ENCODE measurements around the gene TREML1.
"Not testable (repeated sequence)": the region's sequence is repeated elsewhere in the genome, so short reads cannot be mapped to it uniquely, and the experiment has no call there.

TREML1 gene, protein sequence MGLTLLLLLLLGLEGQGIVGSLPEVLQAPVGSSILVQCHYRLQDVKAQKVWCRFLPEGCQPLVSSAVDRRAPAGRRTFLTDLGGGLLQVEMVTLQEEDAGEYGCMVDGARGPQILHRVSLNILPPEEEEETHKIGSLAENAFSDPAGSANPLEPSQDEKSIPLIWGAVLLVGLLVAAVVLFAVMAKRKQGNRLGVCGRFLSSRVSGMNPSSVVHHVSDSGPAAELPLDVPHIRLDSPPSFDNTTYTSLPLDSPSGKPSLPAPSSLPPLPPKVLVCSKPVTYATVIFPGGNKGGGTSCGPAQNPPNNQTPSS

DNA sequence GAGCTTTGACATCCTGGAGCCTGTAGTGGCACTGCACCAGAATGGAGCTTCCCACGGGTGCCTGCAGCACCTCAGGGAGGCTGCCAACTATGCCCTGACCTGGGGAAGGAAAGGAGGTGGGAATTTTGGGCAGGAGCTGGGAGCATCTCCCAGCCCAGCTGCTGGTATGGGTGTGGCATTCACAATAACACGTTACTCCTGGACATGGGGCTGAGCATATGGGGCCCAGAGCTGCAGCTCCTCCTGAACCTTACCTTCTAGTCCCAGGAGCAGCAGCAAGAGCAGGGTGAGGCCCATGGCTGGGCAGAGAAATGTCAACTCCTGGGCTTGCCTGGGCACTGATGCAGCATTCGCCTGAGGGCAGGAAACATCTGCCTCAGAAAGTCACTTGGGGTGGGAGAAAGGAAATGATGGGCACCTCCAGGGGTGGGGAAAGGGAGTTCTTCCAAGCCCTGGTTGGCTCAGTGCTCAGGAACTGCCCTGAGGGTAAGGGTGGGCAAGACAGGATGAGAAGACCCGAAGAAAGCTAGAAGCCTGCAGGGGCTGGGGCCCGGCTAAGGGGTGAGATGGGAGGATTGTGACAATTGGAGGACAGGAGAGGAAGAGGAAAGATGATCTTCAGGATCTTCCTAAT, at the start of gene TREML1:
Gene TREML1, minus strand, starts transcription at position 356 of the 634 bp plus-strand sequence. Its CDS starts 59 bp downstream, at position 297.
- no peak for DNase-seq

DNA sequence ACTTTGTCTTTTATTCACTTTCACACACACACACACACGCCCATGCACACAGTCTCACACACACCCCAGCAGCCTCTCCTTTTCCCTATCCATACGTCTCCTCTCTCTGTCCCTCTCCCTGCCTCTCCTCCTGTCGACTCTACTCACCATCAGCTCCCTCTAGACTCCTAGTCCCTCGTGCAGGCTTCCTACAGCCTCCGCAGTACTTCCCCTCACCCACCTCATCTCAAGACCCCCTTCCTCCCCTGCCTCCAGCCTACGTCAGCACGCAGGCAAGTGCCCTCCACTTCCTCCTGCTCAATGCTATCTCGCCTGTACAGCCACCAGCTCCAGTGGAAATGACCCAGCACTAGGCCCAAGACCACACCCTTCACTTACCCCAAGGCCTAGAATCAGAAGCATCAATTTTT, 47.6 kb upstream of the TREML1 start:
- no peak for DNase-seq

DNA sequence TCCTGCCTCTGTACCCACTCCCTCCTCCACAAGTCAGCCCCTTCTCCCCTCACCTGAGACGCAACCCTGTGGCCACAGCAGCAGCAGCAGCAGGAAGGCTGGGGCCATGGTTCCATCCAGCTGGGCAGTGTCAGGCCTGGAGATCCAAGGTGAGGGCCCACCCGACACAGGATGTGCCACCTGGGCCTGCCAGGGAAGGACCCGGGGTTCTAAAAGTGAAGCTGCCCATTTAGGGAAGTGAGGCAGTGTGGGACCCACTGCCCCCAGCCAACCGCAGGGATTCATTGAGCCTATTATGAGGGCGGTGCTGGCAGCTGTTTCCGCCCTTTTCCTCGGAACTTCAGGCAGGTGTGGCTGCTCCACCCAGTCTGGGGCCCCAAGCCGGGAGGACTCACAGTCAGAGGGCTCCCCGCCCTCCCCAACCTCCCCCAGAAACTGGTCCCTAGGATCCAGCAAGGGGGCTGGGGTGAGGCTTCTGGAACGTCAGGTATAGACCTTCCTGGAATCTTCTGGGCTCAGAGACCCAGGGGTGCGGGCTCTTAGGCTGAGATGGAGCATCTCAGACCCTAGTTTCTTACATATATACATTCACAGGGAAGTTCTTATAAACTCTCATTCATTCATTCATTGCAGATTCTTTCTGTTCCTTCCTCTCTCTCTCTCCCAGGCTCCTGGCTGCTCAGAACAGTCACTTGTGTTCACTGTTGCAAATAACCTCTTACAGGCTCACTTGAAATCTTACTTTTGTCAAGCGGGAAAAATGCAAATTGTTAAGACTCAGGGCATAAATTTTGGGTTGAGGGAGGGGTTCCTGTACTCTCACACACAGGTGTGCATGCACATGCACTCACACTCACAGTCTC, 47.0 kb upstream of the TREML1 start, which contains the start of gene TREML2:
Gene TREML2, minus strand, starts transcription at position 249 of the 863 bp plus-strand sequence. Its CDS starts 141 bp downstream, at position 108.
- DNase-seq, result no peak

DNA sequence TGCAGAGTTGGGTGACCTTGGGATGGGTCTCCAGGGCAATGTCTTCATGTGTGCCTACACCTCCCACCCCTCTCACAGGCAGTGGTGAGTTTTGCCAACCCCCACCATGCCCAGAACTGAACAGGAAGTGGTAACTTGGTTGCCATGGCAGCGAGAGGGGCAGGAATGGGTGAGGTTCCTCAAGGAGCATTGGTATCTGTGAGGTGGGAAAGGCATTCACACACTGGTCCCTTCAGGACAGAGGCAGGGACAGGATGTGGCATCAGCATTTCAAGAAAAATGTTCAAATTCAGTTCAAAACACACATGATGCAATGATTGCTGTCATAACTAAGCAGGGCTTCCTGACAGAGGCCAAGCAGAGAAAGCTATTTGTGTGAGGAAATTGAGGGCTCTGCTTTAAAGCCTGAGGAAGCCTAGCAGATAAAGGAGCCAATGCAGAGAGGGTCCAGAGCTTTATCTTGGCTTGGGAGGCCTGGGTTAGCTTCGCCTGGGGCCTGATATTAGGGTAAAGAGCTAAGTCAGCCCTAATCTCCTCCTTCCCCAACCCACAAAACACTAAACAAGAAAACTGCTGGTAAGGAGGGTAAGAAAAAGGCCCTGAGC, 46.3 kb upstream of the TREML1 start:
- no peak for DNase-seq

DNA sequence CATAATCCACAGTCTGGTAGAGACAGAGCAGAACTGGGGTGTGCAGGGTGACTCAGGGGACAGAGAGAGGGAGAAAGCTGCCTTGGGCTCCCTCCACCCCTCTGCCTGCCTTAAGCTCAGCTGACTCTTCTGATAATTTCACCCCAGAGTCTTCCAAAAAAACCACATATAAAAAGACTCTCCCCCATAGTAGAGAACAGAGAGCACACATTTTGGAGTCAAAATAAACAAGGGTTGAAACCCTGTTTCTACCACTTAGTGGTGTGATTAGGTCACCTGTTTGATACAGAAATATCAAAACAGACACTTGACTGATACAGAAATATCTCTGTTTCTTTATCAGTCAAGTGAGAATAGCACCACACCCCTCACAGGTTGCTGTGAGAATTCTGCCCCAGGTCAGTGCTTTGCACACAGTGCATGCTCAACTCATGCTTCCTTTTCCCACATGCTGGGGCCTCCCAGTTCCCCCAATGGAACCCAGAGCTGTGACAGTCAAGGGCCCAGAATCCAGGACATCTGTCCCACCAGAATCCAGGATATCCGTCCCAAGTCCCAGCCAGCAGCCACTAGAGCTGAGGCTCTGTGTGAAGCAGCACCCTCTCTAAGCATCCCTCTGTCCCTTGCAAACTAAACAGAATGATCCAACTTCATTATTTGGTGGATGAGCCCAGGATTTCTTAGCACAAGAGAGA, 45.6 kb upstream of the TREML1 start:
- no peak for DNase-seq

DNA sequence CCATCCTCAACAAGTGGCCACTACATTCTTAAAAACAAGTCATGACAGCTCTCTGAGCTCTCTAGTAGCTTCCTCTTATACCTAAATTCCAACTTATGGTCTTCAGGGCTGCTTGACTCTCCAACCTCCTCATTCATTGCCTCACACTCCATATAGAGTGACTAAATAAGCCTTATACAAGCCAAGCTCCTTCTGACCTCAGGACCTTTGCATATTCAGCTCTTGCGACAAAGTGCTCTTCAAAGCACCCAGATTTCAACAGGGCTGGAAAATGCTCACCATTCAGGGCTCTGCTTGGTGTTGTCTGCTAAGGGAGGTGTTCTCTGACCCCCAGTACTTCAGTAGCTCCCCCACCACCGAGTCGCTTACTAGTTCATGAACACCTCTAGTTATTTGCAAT, 43.1 kb upstream of the TREML1 start:
- DNase-seq, result no peak

DNA sequence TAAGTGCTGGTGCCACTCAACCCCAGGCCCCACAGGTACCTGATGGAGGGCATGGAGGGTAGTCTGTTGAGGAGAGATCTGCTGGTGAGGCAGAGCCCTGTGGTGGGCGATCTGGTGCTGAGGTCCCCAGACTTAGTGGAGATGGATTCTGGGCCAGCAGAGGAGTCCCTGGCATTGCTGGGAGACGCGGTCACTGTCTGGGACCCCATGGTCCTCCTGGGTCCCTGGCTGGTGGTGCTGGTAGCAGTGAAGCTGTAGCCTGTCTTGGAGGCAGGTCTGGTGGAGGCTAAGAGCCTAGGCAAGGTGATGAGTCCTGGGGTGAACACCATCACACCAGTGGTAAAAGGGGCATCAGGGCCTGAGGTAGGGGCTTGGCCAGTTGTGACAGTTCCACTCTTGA, 40.2 kb upstream of the TREML1 start:
- DNase-seq, result no peak

DNA sequence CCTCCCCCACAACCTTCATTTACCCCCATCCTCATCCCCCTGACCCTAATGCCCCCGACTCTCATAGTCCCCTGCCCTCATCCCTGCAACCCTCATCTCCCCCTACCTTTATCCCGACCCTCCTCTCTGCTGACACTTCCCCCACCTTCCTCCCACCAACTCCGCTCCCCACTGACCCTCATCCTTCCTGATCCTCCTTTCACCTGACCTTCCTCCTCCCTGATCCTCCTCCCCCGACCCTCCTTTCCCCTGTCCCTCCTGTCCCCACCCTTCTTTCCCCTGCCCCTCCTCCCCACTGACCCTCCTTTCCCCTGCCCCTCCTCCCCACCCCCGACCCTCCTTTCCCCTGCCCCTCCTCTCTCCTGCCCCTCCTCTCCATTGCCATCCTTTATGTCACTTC, 39.7 kb upstream of the TREML1 start:
- no peak for DNase-seq

DNA sequence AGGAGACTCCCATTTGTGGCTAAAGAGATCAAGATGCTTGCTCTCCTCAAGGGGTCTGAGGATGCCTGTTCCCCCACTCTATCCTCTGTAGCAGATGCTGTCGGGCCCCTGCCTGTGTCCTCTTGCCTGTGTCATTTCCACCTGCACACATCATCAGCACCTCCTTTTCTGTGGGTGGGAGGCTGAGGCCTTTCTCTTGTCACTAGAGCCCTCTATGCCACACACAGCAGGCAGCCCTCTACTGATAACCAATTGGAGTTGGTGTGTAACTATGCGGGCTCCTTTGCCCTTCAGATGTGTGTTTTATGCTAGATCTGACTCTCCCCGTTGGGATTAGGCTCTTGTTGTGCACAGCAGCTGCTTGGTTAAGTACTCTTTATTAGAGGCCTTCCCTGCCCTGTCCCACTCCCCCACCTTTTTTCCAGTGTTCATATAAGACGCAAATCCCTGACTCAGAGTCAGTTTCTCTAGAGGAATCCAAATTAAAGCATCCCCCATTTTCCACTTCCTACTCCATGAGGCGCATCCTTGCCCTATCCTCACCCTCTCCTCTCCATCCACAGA, 39.1 kb upstream of the TREML1 start:
- no peak for DNase-seq

DNA sequence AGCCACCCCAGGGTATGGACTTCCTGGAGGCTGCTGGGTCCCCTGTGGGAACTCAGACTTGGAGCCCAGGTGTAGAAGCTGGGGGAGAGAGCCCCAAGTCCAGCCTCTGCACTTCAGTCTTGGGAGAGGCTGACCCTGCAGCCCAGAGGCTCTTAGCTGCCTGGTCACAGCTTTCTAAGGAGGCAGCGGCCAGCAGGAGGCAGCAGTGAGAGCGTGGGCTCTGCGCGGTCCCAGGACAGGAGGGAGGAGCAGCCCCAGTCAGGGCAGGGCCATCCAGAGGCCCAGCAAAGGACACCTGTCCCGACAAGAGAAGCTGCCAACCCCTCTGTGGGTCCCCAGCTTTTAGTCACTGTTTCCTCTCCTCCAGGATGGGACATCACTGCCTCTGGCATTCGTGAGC, 37.4 kb upstream of the TREML1 start:
- no peak for DNase-seq

DNA sequence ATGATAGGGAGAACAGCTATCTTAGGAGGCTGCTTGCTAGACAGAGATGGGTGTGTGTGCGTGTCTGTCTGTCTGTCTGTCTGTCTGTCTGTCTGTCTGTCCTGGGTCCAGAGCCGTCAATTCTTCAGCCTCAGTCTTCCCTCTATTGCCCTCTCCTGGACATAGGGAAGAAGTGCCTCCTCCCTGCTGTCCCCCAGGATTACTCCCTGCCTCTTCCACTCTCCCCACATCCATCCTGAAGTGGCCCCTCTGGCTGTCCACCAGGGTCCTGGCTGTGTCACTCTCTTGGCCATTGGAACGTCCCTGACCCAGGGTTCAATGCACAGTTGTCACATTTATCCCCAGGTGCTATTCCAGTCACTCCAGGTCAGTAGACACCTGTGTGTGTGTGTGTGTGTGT, 36.6 kb upstream of the TREML1 start:
- no peak for DNase-seq

DNA sequence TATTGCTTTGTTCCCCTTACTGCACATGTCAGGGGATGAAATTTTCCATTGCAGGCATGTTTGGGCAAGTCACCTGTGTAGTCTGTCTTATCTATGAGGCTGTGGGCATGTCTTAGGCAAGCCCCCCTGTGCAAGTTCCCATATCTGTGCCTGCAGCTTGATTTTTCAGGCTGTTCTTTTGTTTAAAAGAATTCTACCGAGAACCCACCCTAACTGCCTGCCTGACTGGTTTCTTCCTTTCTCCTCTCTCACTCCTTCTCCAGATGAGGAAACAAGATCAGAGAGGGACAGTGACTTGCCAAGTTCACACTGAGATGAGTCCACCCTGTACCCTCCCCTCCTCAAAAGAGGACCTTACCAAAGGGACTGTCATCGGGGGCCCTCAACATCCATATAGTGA, 35.8 kb upstream of the TREML1 start:
- DNase-seq, result no peak

DNA sequence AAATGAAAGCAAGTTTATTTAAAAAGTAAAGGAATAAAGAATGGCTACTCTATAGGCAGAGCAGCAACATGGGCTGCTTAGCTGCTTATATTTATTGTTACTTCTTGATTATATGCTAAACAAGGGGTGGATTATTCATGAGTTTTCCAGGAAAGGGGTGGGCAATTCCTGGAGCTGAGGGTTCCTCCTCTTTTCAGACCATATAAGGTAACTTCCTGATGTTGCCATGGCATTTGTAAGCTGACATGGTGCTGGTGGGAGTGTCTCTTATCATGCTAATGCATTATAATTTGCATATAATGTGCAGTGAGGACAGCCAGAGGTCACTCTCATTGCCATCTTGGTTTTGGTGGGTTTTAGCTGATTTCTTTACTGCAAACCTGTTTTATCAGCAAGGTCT, 34.9 kb upstream of the TREML1 start:
- DNase-seq, result not testable (repeated sequence)

DNA sequence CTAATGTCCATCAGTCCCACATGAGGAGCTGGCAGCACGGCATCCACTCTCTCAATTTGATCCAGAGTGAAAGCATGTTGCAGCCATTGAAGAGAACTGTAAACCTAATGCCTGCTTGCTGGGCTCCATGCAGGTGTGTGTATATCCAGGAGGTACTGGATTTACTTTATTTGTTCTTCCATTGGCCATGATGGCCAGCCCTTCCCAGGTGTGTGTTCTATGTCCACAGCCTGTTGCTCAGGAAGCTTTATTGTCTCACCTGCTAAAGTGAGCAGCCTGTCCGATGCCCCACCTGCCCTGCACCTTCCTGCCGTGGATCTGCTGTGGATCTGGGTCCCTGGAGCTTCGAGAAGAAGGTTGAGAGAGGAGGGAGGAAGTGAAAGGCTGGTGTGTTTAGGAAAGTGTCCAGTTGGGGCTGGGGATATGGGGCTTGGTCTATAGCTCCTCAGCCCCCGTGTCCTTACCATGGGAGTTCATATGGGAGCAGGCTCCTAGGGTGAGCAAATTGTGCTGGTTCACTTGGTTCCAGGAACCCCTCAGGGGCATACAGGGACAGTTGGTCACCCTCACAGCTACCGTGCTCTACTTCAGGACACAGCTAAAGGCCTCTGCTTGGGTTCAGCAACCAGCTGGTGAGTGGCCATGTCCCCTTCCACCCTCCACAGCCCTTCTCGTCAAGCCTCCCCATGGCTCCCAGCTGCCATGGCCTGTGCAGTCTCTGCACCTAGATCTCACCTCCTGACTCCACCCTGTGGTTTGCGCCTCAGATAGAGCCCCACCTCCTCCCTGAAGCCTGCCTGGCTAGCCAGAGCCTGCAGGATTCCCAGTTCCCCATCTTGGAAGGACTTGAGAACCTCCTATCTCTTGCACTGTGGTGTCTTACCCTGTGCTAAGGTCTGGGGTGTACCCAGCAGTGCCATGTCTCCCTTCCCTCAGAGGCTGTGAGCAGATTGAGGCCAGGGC, 34.1 kb upstream of the TREML1 start:
- no peak for DNase-seq

DNA sequence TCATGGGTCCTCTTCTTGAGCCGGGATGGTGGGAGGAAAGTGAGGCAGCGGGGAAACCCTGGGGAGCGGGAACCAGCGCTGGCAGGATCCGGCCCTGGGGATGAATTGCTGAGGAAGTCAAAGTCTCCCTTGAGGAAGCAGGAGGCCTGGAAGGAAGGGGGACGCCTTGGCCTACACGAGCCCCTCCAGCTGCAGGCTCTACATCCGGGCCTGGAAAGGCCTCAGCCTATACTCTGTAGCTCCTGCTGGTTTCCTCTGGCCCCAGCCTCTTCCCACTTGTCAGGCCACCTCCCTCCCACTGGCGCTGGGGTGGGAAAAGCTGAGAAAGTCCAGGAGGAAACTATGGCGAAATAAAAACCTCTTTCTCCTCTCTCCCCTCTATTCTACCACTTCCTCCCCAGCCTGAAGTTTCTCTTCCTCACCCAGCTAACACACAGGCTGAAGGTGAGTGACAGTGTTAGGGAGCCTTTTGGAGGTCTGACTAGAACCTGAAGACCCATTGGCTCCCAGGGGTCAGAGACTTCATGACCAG, 31.9 kb upstream of the TREML1 start:
- DNase-seq, result no peak

DNA sequence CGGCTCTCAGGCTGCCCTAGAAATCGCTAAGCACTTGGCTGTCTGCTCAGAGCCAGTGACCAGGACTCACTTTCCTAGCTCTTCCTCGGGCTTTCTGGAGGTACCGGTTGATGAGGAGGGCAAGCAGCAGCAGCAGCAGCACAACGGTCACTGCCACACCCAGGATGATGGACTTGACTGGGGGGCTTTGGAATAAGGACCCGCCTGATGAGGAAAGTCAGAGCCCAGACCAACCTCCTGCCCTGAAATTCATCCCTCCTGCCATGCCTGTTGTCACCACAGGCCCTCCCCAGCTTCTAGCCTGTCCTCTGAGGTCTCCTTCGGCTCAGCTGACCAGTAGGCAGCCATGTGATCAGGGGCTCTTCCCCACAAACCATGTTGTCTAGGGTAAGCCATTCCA, 30.6 kb upstream of the TREML1 start:
- no peak for DNase-seq

DNA sequence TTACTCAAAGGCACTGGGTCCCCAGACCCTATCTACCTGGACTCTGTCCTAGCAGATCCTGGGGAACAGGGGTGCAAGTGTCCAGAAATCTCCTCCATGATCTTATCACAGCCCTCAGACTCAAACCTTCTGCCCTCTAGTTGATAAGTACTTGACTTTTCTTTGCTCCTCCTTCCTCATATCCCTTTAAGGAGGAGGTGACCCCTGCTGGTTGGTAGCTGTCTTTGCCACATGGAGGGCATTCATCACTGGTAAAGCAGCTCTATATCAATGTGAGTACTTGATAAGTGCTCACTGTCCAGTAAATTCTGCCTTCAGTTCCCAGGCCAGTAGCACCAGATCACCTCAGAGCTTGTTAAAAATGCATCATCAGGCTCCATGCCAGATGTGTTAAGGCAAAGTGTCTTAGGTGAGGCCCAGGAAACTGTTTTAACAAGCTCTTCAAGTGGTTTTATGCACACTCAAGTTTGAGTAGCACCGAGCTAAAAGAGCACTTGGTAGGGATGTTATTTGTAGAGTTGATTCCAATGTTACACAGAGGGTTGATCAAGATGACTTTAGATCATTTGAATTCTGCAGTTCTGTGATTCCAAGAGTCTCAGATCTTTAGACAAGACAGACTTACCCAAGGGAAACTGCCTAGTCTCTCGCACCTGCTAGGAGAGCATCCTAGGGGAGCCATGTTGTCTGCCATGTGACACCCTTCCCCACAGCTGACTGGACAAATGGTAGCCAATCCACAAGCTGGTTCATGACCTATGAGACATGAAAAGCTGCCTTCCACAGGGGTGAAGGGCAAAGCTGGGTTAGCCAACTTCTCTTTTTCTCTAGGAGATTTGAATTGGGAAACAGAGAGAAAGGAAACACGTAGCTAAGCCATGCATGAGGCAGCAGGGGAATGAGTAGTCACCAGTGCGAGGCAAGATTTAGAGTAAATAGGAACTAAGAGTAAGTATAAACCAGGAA, 28.2 kb upstream of the TREML1 start:
- no peak for DNase-seq

DNA sequence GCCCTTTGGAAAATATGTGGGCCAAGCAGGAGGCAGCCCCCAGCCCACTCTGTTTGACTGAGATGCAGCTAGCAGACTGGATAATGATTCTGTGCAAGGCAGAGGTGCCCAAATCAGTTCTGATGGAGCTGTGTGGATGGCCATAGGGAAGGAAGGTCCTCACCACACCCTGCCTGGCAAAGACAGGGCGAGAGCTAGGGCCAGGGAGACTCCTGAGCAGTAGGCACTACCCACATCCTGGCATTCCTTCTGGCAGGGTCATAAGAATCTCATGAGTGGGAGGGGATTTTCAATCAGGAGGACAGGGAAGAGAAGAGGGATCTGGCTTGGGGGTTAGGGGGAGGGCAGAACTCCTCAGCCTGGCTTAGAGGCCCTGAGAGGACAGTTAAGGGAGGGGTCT, 27.4 kb upstream of the TREML1 start:
- DNase-seq, result no peak

DNA sequence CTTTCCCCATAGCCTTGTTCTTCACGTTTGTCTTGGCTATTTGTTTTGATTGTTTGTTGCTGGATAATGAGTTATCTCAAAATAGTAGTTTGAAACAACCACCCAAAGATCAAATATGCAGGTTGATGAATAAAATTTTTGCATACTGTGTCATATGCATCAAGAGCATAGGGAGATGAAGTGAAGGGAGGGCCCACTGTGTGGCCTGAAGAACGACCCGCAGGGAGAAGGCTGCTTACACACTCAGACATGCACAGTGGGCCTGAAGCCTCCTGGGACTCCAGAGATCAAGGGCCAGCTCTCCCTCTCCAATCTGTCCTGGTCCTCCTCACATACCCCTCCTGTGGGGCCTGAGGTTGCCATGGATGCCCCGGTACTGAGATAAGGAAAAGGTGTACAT, 25.0 kb upstream of the TREML1 start:
- DNase-seq, result no peak

DNA sequence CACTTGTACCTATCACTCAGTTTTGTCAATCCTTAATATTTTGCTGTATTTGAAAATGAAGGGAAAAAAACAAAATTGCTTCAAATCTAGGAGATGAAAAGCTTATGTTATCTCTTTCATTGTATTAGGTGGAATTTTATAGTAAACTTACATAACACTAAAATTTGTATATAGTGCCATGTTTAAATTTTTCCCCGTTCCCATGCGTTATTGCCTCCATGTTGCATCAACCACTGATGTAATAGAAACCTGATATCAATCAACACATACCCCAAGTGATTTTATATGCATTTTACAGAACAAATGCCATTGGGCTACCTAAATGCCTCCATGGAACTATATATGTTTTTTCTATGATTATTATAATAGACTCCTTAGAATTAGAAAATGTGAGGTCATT, 23.5 kb upstream of the TREML1 start:
- DNase-seq, result no peak
